GM10248 (cell line): ENCODE measurements around the gene HSPB1.

Experiments used
- CTCF ChIA-PET: fragments of 300-600 bp; sonication (Branson Sonifier 250); formaldehyde crosslinking; extraction: SDS; loops from one replicate; lab custom pipeline; 2021; ENCODE audit warnings: antibody characterized with exemption; lab: Yijun Ruan, JAX
- POLR2A ChIA-PET: fragments of 350-650 bp; sonication (Branson Sonifier 250); formaldehyde crosslinking; extraction: SDS; loops from one replicate; lab custom pipeline; 2020; ENCODE audit warnings: antibody characterized with exemption; lab: Yijun Ruan, JAX
- DNase-seq: peaks from one replicate; pipeline ENCODE4 v3.0.0; 2012; ENCODE audit errors: extremely low spot score
- TF ChIP-seq, protein P1 (sequence below): IDR thresholded peaks from 2 replicates; pipeline ENCODE4 v1.5.1; 2012; ENCODE audit warnings: mild to moderate bottlenecking, low read depth; ENCODE audit errors: extremely low read depth, missing control alignments, control extremely low read depth

Gene HSPB1

DNA sequence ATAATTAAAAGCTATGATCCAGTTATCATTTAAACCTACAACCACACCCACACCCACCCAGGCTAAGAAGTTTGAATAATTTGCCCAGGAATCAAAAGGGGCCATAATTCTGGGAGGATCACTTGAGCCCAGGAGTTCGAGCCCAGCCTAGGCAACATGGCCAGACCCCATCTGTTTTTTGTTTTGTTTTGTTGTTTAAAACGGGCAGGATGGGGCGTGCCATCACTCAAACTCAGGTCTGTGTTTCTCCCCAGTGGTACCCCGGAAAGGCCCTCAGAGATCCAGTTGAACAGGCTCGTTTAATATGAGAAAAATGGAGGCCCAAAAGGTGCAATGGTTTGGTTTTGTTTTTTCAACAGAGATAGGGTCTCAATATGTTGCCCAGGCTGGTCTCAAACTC, 23.3 kb downstream of the HSPB1 start:
- ChIA-PET CTCF (interaction anchor here (1.3 kb wide), 2 partner anchors 10 to 33 kb away, joined by 4 read pairs; no protein-coding TSS in a partner anchor), POLR2A (no interaction called here)
- no peak for DNase-seq
- TF ChIP-seq, protein P1, sequence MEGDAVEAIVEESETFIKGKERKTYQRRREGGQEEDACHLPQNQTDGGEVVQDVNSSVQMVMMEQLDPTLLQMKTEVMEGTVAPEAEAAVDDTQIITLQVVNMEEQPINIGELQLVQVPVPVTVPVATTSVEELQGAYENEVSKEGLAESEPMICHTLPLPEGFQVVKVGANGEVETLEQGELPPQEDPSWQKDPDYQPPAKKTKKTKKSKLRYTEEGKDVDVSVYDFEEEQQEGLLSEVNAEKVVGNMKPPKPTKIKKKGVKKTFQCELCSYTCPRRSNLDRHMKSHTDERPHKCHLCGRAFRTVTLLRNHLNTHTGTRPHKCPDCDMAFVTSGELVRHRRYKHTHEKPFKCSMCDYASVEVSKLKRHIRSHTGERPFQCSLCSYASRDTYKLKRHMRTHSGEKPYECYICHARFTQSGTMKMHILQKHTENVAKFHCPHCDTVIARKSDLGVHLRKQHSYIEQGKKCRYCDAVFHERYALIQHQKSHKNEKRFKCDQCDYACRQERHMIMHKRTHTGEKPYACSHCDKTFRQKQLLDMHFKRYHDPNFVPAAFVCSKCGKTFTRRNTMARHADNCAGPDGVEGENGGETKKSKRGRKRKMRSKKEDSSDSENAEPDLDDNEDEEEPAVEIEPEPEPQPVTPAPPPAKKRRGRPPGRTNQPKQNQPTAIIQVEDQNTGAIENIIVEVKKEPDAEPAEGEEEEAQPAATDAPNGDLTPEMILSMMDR = no peak

DNA sequence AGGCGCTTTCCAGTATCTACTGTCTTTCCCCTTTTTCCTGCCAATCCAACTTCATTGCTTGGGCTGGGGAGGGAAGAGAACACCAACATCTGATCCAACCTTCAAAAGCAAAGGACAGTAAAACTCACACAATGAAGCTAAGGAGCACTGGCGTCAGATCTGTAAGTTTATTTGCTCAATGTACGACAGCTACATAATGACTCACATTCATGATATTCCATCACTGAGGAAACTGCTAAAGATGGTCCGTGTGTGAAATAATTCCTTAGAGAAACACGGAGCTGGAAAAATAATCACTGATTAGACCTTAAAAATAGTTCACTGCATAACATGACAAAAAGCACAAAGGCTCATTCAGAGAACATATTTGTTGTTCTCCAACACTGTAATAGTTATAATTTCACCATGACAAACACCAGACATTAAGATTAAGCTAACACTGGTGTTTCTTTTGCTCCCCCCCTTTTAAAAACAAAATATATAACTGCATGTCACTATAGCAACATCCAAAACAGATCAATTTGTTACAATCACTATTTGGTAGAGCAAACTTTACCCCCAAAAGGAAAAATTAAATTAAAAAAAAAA, 24.3 kb downstream of the HSPB1 start:
- DNase-seq = no peak
- ChIA-PET POLR2A (interaction anchor here (0.7 to 1.3 kb wide), 3 partner anchors 11 to 33 kb away, joined by 3 to 7 read pairs (median 4); partner anchors contain the start of gene YWHAG), CTCF (interaction anchor here (1.1 to 3.1 kb wide), 6 partner anchors 8 to 34 kb away, joined by 3 to 11 read pairs (median 4); no protein-coding TSS in a partner anchor)
- TF ChIP-seq, protein P1 = no peak

DNA sequence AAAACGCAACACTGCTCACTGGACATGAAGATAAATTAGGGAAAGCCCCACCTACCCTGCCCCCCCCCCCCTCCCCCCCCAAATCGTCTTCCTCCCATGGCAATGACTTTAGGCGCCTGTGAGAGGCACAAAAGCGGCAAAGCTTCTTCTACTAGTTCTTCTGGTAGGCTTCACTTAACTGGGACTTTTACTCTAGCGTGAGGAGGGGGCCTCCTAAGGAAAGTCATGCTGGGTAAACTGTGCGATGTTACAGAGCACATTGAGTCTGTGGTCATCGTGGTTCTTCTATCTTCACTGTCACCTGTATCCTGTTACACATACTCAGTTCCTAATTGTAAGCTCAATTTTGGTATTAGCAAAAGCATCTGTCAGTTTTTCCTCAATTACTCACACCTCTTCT, 25.1 kb downstream of the HSPB1 start:
- TF ChIP-seq, protein P1 = no peak
- DNase-seq = no peak
- CTCF ChIA-PET = interaction anchor here (0.9 to 3.1 kb wide), 6 partner anchors 8 to 26 kb away, joined by 3 to 11 read pairs (median 4); no protein-coding TSS in a partner anchor
- POLR2A ChIA-PET = interaction anchor here (0.8 to 1.3 kb wide), 2 partner anchors 16 to 32 kb away, joined by 3 to 7 read pairs; partner anchors contain the start of gene YWHAG

DNA sequence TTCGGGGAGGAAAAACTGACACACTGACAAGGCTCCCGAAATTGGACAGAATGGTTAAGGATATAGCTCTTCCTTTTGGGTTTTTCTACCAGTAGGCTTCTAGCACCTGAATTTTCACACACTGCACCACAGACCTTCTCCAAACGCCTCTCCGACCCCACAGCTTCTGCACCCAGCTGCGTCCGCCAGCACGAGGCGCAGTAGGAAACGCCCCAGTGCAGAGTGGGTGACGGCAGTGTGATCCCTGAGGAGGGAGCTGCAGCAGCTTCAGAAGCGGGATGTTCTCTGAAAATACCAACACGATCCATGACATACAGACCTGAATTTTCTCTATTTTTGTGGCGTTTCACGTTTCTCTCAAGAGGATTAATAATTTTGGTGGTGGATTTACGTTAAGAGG, 25.9 kb downstream of the HSPB1 start:
- no peak for DNase-seq
- POLR2A ChIA-PET = no interaction called here
- CTCF ChIA-PET = interaction anchor here (0.9 to 3.1 kb wide), 3 partner anchors 10 to 14 kb away, joined by 3 to 11 read pairs (median 8); no protein-coding TSS in a partner anchor
- TF ChIP-seq, protein P1 = no peak

DNA sequence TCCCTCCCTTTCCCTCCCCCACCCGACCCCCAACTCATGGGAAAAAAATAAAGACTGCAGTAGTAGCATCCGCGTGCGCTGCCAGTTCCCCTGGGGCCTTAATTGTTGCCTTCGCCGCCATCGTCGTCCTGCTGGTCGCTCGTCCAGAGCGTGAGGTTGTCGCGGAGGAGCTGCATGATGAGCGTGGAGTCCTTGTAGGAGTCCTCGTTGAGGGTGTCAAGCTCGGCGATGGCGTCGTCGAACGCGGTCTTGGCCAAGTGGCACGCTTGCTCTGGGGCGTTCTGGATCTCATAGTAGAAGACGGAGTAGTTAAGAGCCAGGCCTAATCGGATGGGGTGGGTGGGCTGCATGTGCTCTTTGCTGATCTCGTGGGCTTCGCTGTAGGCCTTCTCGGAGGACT, 27.0 kb downstream of the HSPB1 start:
- TF ChIP-seq, protein P1 = no peak
- POLR2A ChIA-PET = no interaction called here
- CTCF ChIA-PET = interaction anchor here (2.2 to 3.1 kb wide), 2 partner anchors 11 to 15 kb away, joined by 8 to 11 read pairs; no protein-coding TSS in a partner anchor
- no peak for DNase-seq

DNA sequence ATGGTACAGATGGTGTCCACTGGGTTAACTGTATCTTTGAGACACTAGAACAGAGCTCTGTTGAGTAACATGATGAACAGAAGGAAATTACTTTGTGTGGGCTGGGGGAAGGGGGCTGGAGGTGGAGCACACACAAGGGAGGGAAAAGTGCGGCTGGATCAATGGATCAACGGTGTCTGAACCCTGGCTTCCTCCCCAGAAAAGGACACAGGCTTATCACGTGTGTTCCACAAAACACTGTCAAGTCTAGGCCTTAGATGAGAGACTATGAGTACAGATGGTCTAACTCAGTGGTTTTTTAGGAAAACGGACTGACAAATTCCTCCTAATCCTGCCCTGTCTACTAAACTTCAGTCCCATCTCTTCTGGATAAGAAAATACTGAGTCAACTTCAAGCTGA, 27.8 kb downstream of the HSPB1 start:
- TF ChIP-seq, protein P1 = no peak
- ChIA-PET POLR2A (no interaction called here), CTCF (interaction anchor here (2.2 kb wide), 1 partner anchor 16 kb away, joined by 8 read pairs; no protein-coding TSS in a partner anchor)
- DNase-seq = no peak
